Ovary (tissue), 3 donors: ENCODE results near the gene OPN1MW2.
"Not testable (repeated sequence)": the region's sequence is repeated elsewhere in the genome, so short reads cannot be mapped to it uniquely, and the experiment has no call there.

Experiments
- CTCF ChIP-seq, 3 donors: fragments of 450-650 bp in 2 of 3; fragments of 200-600 bp in 1 of 3; IDR thresholded peaks; one replicate each; pipeline versions ENCODE4 v1.5.1 to v1.8.0; 2016 to 2022; ENCODE audit warnings: antibody characterized with exemption in 3 of 3, mild to moderate bottlenecking in 1 of 3
- EP300 ChIP-seq: sonication (generic); formaldehyde crosslinking; IDR thresholded peaks from one replicate; pipeline ENCODE4 v1.6.1; 2017; ENCODE audit warnings: antibody characterized with exemption
- POLR2A ChIP-seq: fragments of 450-650 bp; IDR thresholded peaks from one replicate; pipeline ENCODE4 v1.6.1; 2017; ENCODE audit warnings: antibody characterized with exemption, mild to moderate bottlenecking, moderate library complexity
- donor health status: DM: no; HTN: no; CAD: no.

GRCh38 chrX:154247377-154248045 lies 28.0 kb downstream of the OPN1MW2 start:
- TF ChIP-seq CTCF (IDR thresholded peaks at IDR 0.05); POLR2A; EP300: not testable (repeated sequence)
